GM10266 (cell line): Measurements from ENCODE around the gene PIM3.

ENCODE experiments used
- DNase-seq: peaks from one replicate; pipeline ENCODE4 v3.0.0; 2012; ENCODE audit errors: extremely low spot score
- TF ChIP-seq, protein P1 (sequence below): IDR thresholded peaks from 2 replicates; pipeline ENCODE4 v1.5.1; 2012; ENCODE audit warnings: mild to moderate bottlenecking, low read depth; ENCODE audit not compliant: control insufficient read depth, insufficient read depth; ENCODE audit errors: missing control alignments

The PIM3 gene

DNA sequence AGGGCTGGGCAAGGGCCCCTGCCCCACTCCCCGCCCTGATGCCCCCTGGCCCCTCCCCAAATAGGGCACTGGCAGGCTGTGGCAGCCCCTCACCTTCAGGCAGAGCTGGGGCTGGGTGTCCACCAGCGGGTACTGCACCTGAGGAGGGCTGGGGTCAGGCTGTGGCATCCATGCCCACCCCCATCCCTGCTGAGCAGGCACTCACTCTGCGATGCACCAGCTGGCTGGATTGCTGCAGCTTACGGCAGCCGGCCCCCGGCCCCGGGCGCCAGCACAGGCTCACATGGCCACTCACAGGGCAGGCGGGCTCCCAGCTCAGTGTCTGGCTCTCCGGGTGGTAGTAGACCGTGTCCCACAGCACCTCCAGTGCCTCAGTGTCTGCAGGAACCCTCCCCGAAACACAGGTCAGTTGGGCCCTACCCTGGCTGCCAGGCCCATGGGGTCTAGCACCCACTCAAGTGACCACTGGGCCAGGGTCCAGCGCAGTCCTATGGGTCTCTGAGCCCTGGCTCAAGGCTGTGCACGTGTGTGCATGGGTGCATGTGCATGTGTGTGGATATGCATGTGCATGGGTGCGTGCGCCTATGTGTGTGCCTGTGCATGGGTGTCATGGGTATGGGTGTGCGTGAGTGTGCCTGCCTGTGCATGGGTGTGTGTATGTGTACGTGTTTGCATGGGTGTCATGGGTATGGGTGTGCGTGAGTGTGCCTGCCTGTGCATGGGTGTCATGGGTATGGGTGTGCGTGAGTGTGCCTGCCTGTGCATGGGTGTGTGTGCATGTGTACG is 37.6 kb downstream of the PIM3 start:
- TF ChIP-seq, protein P1, sequence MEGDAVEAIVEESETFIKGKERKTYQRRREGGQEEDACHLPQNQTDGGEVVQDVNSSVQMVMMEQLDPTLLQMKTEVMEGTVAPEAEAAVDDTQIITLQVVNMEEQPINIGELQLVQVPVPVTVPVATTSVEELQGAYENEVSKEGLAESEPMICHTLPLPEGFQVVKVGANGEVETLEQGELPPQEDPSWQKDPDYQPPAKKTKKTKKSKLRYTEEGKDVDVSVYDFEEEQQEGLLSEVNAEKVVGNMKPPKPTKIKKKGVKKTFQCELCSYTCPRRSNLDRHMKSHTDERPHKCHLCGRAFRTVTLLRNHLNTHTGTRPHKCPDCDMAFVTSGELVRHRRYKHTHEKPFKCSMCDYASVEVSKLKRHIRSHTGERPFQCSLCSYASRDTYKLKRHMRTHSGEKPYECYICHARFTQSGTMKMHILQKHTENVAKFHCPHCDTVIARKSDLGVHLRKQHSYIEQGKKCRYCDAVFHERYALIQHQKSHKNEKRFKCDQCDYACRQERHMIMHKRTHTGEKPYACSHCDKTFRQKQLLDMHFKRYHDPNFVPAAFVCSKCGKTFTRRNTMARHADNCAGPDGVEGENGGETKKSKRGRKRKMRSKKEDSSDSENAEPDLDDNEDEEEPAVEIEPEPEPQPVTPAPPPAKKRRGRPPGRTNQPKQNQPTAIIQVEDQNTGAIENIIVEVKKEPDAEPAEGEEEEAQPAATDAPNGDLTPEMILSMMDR: no peak
- peak; percentile 16 for DNase-seq

DNA sequence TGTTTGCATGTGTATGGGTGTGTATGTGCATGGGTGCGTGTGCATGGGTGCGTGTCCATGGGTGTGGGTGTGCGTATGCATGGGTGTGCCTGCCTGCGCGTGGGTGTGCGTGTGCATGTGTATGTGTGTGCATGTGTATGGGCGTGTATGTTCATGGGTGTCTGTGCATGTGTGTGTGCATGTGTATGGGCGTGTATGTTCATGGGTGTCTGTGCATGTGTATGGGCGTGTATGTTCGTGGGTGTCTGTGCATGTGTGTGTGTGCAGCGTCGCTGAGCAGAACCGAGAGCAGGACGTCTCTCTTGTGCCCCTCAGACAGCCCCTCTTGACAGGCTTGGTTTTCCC is 38.1 kb downstream of the PIM3 start:
- DNase-seq: no peak
- TF ChIP-seq, protein P1: no peak

DNA sequence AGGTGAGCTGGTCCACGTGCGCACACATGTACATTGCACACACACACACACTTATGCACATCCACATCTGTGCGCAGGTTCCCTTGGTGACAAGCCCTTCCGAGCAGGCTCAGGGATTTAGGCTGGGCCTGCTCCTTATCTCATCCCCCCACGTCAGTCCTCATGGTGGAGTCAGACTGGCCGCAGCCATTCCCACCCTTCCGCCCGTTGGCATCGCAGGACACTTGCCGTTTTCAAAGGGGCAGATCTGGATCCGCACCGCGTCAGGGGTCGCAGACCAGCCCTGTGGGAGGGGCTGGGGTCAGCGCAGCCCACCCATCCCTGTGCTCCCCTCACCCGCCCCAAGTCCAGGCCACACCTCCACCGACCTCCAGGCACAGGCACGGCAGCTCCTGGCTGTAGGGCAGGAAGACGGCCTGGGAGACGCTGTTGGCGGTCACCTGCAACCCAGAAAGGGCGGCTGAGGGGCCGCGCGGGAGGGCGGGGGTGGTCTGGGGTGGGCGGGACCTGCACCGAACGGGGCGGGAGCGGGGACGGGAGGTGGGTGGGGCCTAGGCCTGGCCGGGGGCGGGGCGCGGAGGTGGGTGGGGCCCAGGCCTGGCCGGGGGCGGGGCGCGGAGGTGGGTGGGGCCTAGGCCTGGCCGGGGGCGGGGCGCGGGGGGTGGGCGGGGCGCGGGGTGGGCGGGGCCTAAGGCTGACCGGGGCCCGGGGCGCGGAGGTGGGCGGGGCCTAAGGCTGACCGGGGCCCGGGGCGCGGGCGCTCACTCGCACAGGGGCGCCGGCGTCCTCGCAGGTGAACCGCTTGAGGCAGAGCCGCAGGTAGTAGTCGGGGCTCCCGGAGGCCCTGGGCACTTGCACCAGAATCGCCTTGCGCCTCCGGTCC is 38.7 kb downstream of the PIM3 start:
- peak; percentile 76 for DNase-seq

DNA sequence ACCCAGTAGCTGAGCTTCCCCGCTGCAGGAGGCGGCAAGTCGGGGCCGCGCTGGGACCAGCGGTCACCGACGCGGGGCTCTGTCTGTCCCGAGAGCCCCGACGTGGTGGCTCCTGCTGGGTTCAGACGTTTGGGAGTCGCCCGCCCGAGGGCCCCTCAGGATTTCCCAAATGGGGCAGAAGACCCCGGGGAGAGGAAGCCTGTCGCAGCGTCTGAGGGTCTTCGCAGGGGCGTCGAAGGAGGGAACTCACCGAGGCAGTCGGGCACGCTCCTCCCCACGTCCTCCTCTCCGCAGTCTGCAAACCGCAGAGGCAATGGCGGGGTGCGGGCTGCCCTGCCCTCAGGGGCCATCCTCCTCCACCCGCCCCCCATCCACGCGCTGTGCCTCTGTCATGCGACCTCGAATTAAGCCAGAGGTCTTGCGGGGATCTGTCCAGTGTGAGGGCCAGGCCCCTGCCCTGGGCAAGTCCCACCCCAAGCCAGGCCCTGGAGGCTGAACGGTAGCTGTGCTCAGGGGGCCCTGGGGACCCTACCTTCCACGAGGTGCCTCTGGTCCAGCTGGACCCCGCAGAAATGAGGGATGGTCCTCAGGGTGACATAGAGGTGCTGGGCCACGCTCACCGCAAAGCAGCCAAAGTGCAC is 39.5 kb downstream of the PIM3 start:
- DNase-seq: peak; percentile 46
- TF ChIP-seq, protein P1: no peak

More for the DNA sequence above, 38.7 kb downstream of the PIM3 start:
- TF ChIP-seq, protein P1: no peak

DNA sequence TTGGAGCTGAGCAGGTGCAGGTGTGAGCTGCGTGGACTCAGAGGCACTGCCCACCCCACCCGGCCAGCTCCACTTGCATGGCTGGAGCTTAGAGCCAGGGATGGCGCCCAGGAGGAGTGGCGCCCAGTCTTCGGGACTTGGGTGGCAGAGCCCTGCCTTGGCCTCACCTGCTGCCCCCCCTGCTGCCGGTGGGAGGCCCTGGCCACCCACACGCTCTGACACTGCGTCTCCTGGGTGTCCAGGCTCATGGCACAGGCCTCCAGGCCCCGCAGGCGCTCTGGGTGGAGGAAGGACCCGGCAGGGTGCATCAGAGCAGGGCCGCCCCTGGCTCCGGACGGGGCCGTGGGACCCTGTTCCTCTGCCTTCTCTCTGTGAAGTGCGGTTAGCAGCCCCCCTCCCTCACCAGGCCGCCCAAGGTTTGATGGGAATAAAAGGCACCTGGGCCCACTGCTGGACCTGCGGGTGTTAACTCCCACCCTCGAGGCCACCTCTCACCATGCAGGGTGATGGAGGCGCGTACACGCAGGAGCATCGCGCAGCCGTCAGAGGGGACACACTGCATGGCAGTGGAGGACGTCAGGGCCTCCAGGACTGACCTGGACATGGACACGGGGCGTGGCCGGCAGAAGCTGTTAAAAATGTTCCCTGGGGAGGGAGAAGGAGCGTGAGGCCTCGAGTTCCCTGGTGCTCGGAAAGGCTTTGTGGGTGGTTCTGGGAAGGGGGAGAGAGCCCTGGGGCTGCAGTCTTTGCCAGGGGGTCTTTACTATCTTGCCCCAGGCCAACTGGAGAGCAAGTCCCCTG is 40.2 kb downstream of the PIM3 start:
- TF ChIP-seq, protein P1: no peak
- DNase-seq: no peak

DNA sequence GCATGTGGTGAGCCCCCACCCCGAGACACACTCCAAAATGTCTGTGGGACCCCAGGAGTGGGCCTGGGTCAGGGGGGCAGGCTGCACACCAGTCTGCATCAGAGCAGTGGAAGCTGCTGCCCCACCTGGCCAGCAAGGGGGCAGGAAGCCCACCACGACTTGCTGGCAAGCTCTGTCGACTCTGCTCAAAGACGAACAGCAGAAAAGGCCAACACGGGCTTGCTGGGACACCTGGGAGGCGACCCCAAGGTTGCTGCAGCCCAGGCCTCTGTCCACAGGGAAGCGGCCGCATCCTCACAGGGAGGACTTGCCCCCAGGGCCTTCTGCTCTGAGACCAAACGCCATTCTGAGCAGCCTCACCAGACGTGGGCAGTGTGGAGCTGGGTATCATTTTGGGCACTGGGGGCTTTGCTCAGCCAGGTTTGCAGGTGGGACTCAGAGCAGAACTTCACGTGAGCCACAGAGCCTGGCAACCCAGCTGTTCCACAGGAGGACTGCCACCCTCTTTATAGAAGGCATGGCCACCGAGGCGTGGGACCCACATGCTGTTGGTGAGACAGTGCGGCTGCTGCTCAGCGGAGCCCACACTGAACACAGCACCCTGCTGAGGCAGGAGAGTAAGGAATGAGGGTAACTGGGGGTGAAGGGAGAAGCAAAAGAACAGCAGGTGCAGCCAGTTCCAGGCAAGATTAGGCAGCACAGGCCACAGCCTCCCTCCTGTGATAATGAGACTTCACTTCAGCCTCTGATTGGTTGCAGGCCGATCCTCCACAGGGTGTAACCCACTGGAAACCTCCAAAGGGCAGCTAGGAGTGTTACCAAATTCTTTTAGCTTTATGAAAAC is 41.0 kb downstream of the PIM3 start:
- DNase-seq: no peak
- TF ChIP-seq, protein P1: no peak
